ENCODE data around the gene PLN.

The PLN gene

DNA sequence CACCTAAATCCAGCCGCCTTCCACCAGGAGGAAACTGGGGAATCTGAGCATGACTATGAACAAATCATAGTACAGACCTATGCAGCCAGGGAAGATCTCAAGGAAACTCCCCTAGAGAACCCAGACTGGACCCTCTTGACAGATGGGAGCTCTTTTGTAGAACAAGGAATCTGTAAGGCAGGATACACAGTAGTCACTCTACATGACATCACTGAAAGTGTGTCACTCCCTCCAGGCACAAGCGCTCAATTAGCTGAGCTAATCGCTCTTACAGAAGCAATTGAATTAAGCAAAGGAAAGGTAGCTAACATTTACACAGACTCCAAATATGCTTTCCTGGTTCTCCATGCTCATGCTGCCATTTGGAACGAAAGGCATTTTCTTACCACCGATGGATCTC is 36.8 kb downstream of the PLN start:
- TF ChIP-seq, protein P1, sequence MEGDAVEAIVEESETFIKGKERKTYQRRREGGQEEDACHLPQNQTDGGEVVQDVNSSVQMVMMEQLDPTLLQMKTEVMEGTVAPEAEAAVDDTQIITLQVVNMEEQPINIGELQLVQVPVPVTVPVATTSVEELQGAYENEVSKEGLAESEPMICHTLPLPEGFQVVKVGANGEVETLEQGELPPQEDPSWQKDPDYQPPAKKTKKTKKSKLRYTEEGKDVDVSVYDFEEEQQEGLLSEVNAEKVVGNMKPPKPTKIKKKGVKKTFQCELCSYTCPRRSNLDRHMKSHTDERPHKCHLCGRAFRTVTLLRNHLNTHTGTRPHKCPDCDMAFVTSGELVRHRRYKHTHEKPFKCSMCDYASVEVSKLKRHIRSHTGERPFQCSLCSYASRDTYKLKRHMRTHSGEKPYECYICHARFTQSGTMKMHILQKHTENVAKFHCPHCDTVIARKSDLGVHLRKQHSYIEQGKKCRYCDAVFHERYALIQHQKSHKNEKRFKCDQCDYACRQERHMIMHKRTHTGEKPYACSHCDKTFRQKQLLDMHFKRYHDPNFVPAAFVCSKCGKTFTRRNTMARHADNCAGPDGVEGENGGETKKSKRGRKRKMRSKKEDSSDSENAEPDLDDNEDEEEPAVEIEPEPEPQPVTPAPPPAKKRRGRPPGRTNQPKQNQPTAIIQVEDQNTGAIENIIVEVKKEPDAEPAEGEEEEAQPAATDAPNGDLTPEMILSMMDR (IDR thresholded peaks at IDR 0.05; ENCODE audit: low read length, missing control alignments): no peak
- no peak for DNase-seq (ENCODE audit: low read depth)
- H3K4me3 ChIP-seq (replicated peaks; ENCODE audit: low read depth, low read length): no peak overlapping the region

DNA sequence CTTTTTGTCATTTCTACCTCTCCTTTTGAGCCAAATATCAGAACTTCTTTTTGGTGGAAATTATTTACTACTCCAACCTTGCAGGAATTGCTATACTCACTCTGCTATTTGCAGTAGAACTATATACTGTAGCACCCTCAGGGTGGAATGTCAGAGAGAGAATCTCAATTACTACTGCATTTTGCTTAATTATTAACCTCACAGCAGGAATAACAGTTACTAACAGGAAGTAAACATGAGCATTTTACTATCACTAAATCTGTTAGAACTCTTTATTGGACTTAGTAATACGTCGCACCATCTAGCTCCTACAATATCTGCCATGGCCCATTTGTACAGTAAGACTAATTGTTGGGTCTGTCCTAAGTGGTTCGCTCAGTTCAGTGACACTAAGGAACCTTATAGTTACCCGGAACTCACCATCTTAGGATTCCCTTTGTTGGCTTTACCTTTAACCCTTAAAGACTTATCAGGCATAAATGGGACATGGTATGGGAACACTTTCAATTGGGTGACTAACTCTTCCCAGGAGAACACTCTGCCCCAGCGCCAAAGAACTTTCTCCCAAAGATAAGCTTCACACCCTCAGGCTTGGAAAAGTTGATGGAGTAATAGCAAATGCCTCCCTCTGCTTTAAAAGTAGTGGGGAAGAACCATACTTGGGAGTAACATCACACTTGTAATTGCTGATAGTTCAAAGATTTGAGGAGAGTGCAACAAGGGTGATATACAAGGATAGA is 38.8 kb downstream of the PLN start:
- DNase-seq (ENCODE audit: low read depth): no peak
- H3K4me3 ChIP-seq (replicated peaks; ENCODE audit: low read depth, low read length): no peak overlapping the region
- TF ChIP-seq, protein P1 (IDR thresholded peaks at IDR 0.05; ENCODE audit: low read length, missing control alignments): no peak

DNA sequence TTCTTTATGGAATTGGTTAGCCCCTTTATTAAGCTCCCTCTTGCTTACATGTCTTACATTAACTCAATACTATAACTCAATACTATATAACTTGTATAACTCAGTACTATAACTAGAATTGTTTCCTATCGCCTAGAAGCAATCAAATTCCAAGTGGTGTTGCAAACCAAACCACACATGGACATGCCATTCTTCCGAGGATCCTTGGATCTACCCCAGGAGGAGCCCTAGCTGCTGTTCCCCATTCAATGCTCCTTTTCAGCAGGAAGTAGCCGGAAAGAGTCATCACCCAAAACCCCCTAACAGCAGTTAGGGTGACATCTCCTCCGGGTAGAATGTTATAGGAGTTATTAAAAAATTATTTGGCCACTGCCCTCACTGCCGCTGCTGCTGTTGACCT is 40.5 kb downstream of the PLN start:
- no peak overlapping the region for H3K4me3 ChIP-seq (replicated peaks; ENCODE audit: low read depth, low read length)
- peak; percentile 16 for DNase-seq (ENCODE audit: low read depth)
- TF ChIP-seq, protein P1 (IDR thresholded peaks at IDR 0.05; ENCODE audit: low read length, missing control alignments): no peak

DNA sequence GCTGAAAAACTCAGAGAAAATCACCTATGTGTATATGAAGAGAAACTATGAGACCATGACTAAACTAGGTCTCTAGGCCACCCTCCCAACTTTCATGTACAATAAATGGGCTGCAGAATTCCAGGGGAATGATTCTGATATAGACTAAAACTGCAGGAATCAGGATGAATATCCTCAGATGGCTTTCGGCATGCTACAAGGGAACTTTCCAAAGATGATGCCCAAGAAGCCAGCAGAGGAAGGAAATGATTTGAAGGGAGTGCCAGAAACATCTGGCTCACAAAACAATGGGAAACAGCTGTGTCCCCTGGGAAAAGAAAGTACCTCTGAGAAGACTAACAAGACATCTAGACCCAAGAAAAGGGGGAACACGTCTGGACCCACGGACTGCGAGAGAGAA is 41.1 kb downstream of the PLN start:
- TF ChIP-seq, protein P1 (IDR thresholded peaks at IDR 0.05; ENCODE audit: low read length, missing control alignments): no peak
- DNase-seq (ENCODE audit: low read depth): peak; percentile 38
- no peak overlapping the region for H3K4me3 ChIP-seq (replicated peaks; ENCODE audit: low read depth, low read length)

DNA sequence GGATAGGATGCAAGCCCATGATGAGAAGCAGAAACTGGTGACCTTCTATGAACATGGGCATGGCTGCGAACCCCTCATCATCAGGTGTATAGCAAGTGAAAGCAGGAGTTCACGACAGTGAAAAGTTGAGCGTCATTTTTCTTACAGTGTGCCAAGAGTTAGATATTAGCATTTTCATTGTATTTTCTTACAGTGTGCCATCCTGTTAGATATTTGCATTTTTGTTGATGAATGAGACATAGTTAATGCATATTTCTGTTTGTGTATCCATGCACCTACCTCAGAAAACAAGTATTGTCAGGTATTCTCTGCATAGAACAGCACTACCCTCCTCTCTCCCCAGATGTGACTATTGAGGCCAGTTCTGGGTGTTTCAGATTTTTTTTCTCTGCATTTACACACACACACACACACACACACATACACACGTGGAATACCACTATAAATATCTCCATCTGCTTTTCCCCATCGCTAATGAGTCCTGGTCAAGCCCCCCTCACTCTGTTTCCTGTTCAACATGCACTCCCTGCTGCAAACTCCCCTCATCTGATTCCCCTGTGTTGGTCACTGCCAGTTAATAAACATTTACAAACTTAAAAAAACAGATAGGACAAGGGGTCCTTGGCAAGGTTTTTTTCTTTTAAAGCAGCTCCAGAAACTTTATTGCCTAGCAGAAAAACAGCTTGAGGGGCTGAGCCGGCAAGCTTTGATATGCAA is 41.7 kb downstream of the PLN start:
- H3K4me3 ChIP-seq (replicated peaks; ENCODE audit: low read depth, low read length): no peak overlapping the region
- TF ChIP-seq, protein P1 (IDR thresholded peaks at IDR 0.05; ENCODE audit: low read length, missing control alignments): no peak
- no peak for DNase-seq (ENCODE audit: low read depth)

DNA sequence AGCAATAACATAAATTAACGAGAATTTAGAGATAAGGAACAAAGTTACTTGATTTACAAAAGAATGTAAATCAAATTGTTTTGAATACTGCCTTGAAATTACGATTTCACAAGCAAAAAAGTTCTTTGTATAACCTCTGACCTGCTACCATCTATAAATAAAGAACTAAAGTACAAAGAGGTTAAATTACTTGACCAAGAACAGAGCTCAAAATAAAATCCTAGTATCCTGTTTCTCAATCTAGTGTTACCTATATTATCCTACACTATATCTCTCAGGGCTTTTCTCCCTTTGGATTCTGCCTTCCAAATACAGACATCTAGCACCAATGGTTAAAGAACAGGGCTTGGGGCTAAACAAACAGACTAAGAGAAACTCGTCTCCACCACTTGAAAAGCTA is 43.8 kb downstream of the PLN start:
- no peak for DNase-seq (ENCODE audit: low read depth)
- H3K4me3 ChIP-seq (replicated peaks; ENCODE audit: low read depth, low read length): no peak overlapping the region
- TF ChIP-seq, protein P1 (IDR thresholded peaks at IDR 0.05; ENCODE audit: low read length, missing control alignments): no peak
